Large intestine (tissue), 12 donors: ENCODE results near the gene COX5A. TPM values are rescaled to one million over a fixed set of nuclear protein-coding genes. Genes with fewer than 3 reads are reported as not detected.

Source experiments
- DNase-seq, 2 donors: peaks; one replicate each; pipeline versions ENCODE4 v3.0.0 to v3.0.0-alpha.2; 2013
- H3K27ac ChIP-seq: one replicate; pipeline ENCODE4 v1.5.1; 2013; ENCODE audit warnings: low read length
- H3K27me3 ChIP-seq: 2 replicates; pipeline ENCODE4 v1.6.1; 2013; ENCODE audit warnings: low read length; ENCODE audit not compliant: control insufficient read depth, insufficient read depth
- H3K36me3 ChIP-seq: 2 replicates; pipeline ENCODE4 v1.6.1; 2013; ENCODE audit warnings: low read length; ENCODE audit not compliant: control insufficient read depth, insufficient read depth
- H3K4me1 ChIP-seq: one replicate; pipeline ENCODE4 v1.6.1; 2013; ENCODE audit warnings: low read length; ENCODE audit not compliant: control insufficient read depth, insufficient read depth
- H3K4me3 ChIP-seq: one replicate; pipeline ENCODE4 v1.5.1; 2013; ENCODE audit warnings: low read length
- H3K9me3 ChIP-seq: one replicate; pipeline ENCODE4 v1.6.1; 2013; ENCODE audit warnings: mild to moderate bottlenecking, low read depth, low read length, moderate library complexity; ENCODE audit not compliant: control insufficient read depth
- WGBS: methylation state at CpG from one replicate; pipeline ENCODE4 v1.1.5; 2013; ENCODE audit warnings: low lambda C conversion rate; ENCODE audit not compliant: insufficient coverage; 5-methylcytosine and 5-hydroxymethylcytosine counted together
- long read RNA-seq, 11 donors: transcript quantifications; one replicate each; lab custom pipeline, GENCODE V29; 2026
- polyA plus RNA-seq: library from polyadenylated mRNA; unstranded; fragments of 120-200 nt; gene quantifications from one replicate; pipeline ENCODE4 v1.2.1, GENCODE V29; 2013

The COX5A gene
- polyA plus RNA-seq: 238 TPM
- long read RNA-seq, donor 1, transcript COX5A-201 (5 exons, 1,268 nt): major isoform, 73 of 107 reads
- long read RNA-seq, donor 1, partial matches to known transcripts: 24 of 107 reads
- long read RNA-seq, donor 1, other reads (novel, unspliced or antisense): 6 of 107 reads
- long read RNA-seq, donor 2, transcript COX5A-204 (4 exons, 579 nt): minor isoform, 5 of 251 reads
- long read RNA-seq, donor 2, transcript COX5A-201 (5 exons, 1,268 nt): major isoform, 174 of 251 reads
- long read RNA-seq, donor 2, partial matches to known transcripts: 58 of 251 reads
- long read RNA-seq, donor 2, other reads (novel, unspliced or antisense): 11 of 251 reads
- long read RNA-seq, donor 3: 0 reads
- long read RNA-seq, donor 4, transcript COX5A-201 (5 exons, 1,268 nt): major isoform, 20 of 21 reads
- long read RNA-seq, donor 4, partial matches to known transcripts: 0 of 21 reads
- long read RNA-seq, donor 4, other reads (novel, unspliced or antisense): 0 of 21 reads
- long read RNA-seq, donor 5, transcript COX5A-201 (5 exons, 1,268 nt): major isoform, 90 of 106 reads
- long read RNA-seq, donor 5, partial matches to known transcripts: 9 of 106 reads
- long read RNA-seq, donor 5, other reads (novel, unspliced or antisense): 5 of 106 reads
- long read RNA-seq, donor 6, transcript COX5A-201 (5 exons, 1,268 nt): major isoform, 149 of 259 reads
- long read RNA-seq, donor 6, partial matches to known transcripts: 96 of 259 reads
- long read RNA-seq, donor 6, other reads (novel, unspliced or antisense): 7 of 259 reads
- long read RNA-seq, donor 7, transcript COX5A-201 (5 exons, 1,268 nt): major isoform, 72 of 116 reads
- long read RNA-seq, donor 7, partial matches to known transcripts: 41 of 116 reads
- long read RNA-seq, donor 7, other reads (novel, unspliced or antisense): 0 of 116 reads
- long read RNA-seq, donor 8, transcript COX5A-201 (5 exons, 1,268 nt): major isoform, 196 of 309 reads
- long read RNA-seq, donor 8, partial matches to known transcripts: 103 of 309 reads
- long read RNA-seq, donor 8, other reads (novel, unspliced or antisense): 6 of 309 reads
- long read RNA-seq, donor 9, transcript COX5A-201 (5 exons, 1,268 nt): major isoform, 102 of 197 reads
- long read RNA-seq, donor 9, partial matches to known transcripts: 82 of 197 reads
- long read RNA-seq, donor 9, other reads (novel, unspliced or antisense): 6 of 197 reads
- long read RNA-seq, donor 10, transcript COX5A-201 (5 exons, 1,268 nt): major isoform, 167 of 252 reads
- long read RNA-seq, donor 10, partial matches to known transcripts: 72 of 252 reads
- long read RNA-seq, donor 10, other reads (novel, unspliced or antisense): 12 of 252 reads
- long read RNA-seq, donor 11, transcript COX5A-201 (5 exons, 1,268 nt): major isoform, 78 of 125 reads
- long read RNA-seq, donor 11, partial matches to known transcripts: 43 of 125 reads
- long read RNA-seq, donor 11, other reads (novel, unspliced or antisense): 0 of 125 reads

GRCh38 chr15:74937590-74938371, at the start of gene COX5A:
TSS of gene COX5A (minus strand) at chr15:74938073. CDS start at chr15:74938014, 59 bp downstream.
- peak; percentile 96 to 99 for DNase-seq
- Histone ChIP-seq H3K4me1 (peaks cover 10% of the 10 kb centered on the region), H3K36me3 (no peaks in the 10 kb centered on the region), H3K27ac (peak within 1 kb of the TSS; percentile 91), H3K27me3 (no peaks in the 10 kb centered on the region), H3K4me3 (peak within 1 kb of the TSS; percentile 87), H3K9me3 (no peaks in the 10 kb centered on the region)
- no CpG with 5 or more reads among the region's 85 CpGs for WGBS

GRCh38 chr15:74983725-74984231, 45.9 kb upstream of the COX5A start:
- H3K4me3 ChIP-seq: no peak overlapping the region
- no peaks in the 10 kb centered on the region for H3K9me3 ChIP-seq
- peaks cover 10% of the 10 kb centered on the region for H3K27me3 ChIP-seq
- H3K27ac ChIP-seq: no peak overlapping the region
- DNase-seq: no peak
- H3K4me1 ChIP-seq: no peaks in the 10 kb centered on the region
- WGBS: 14% methylated on average over 2 of the region's 4 CpGs
- no peaks in the 10 kb centered on the region for H3K36me3 ChIP-seq

DNA sequence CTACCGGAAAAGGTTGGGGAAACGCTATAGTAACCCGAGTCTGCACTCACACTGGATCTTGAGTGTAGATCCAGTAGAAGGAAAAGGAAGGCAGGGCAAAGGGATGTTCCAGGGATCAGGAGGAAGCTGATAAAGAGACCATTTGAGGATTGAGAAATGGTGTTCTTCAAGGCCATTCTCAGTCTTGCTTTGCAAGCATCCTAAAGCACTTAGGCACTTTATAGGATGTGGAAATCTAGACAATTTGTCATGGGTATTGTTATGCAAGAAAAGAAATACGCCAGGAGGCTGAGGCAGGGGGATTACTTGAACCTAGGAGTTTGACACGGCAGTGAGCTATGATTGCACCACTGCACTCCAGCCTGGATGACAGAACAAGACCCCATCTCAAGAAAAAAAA, 44.3 kb upstream of the COX5A start:
- no peak for DNase-seq
- WGBS: no CpG with 5 or more reads among the region's 5 CpGs
- no peaks in the 10 kb centered on the region for H3K9me3 ChIP-seq
- H3K27me3 ChIP-seq: peaks cover 12% of the 10 kb centered on the region
- no peaks in the 10 kb centered on the region for H3K36me3 ChIP-seq
- no peak overlapping the region for H3K27ac ChIP-seq
- no peaks in the 10 kb centered on the region for H3K4me1 ChIP-seq
- H3K4me3 ChIP-seq: no peak overlapping the region

- Histone ChIP-seq H3K4me3 (no peak overlapping the region), H3K27me3 (peaks cover 4% of the 10 kb centered on the region), H3K9me3 (no peaks in the 10 kb centered on the region), H3K27ac (no peak overlapping the region), H3K4me1 (no peaks in the 10 kb centered on the region), H3K36me3 (no peaks in the 10 kb centered on the region)
- no CpG with 5 or more reads among the region's 3 CpGs for WGBS
- no peak for DNase-seq
Measured at GRCh38 chr15:74978503-74978902, 40.6 kb upstream of the COX5A start.

DNA sequence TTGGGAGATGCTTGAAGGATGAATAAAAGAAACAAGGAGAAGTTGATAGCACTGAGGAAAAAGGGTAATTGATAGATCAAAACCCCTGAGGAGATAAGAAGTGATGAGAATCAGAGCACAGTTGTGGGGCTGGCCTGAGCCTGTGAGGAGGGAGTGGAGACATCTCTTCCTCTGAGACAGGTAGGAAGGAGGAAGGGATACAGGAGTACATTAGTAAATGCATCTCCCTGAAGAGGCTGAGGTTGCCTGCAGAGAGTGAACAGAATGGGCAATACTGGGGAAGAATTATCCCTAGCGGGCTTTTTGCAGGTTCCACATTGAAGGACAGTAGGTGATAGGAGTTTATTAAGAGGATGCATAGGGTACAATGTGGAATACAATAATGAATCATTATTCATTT, 40.2 kb upstream of the COX5A start:
- Histone ChIP-seq H3K36me3 (no peaks in the 10 kb centered on the region), H3K4me1 (no peaks in the 10 kb centered on the region), H3K4me3 (no peak overlapping the region), H3K9me3 (no peaks in the 10 kb centered on the region), H3K27ac (no peak overlapping the region), H3K27me3 (peaks cover 4% of the 10 kb centered on the region)
- no CpG with 5 or more reads among the region's 1 CpG for WGBS
- no peak for DNase-seq

- WGBS: 86% methylated on average over 1 of the region's 4 CpGs
- no peaks in the 10 kb centered on the region for H3K36me3 ChIP-seq
- H3K9me3 ChIP-seq: no peaks in the 10 kb centered on the region
- no peak overlapping the region for H3K27ac ChIP-seq
- H3K4me1 ChIP-seq: no peaks in the 10 kb centered on the region
- H3K4me3 ChIP-seq: no peak overlapping the region
- DNase-seq: no peak
- peaks cover 4% of the 10 kb centered on the region for H3K27me3 ChIP-seq
Measured at GRCh38 chr15:74977599-74977998, 39.7 kb upstream of the COX5A start.

GRCh38 chr15:74976159-74976558, 38.3 kb upstream of the COX5A start:
- Histone ChIP-seq H3K9me3 (no peaks in the 10 kb centered on the region), H3K36me3 (no peaks in the 10 kb centered on the region), H3K27ac (no peak overlapping the region), H3K4me1 (no peaks in the 10 kb centered on the region), H3K27me3 (peaks cover 4% of the 10 kb centered on the region), H3K4me3 (no peak overlapping the region)
- no CpG with 5 or more reads among the region's 1 CpG for WGBS
- no peak for DNase-seq

GRCh38 chr15:74967670-74968069, 29.8 kb upstream of the COX5A start:
- H3K27me3 ChIP-seq: peaks cover 6% of the 10 kb centered on the region
- no peak overlapping the region for H3K4me3 ChIP-seq
- H3K9me3 ChIP-seq: no peaks in the 10 kb centered on the region
- H3K36me3 ChIP-seq: no peaks in the 10 kb centered on the region
- no peak for DNase-seq
- no peaks in the 10 kb centered on the region for H3K4me1 ChIP-seq
- no peak overlapping the region for H3K27ac ChIP-seq
- no CpG with 5 or more reads among the region's 5 CpGs for WGBS

- no peak overlapping the region for H3K27ac ChIP-seq
- H3K4me3 ChIP-seq: no peak overlapping the region
- no peaks in the 10 kb centered on the region for H3K4me1 ChIP-seq
- no peaks in the 10 kb centered on the region for H3K36me3 ChIP-seq
- no peak for DNase-seq
- WGBS: 0% methylated on average over 1 of the region's 3 CpGs
- H3K9me3 ChIP-seq: no peaks in the 10 kb centered on the region
- peaks cover 26% of the 10 kb centered on the region for H3K27me3 ChIP-seq
Measured at GRCh38 chr15:74964794-74965193, 26.9 kb upstream of the COX5A start.
